Measurements from ENCODE around the gene GPRC5D. TPM values are rescaled to one million over a fixed set of nuclear protein-coding genes. Genes with fewer than 3 reads are reported as not detected.
A peak's percentile ranks its signal among the peaks of the same experiment; 100 is the strongest.

GPRC5D gene
- total and polyA plus RNA-seq, 2 donors (not counting 1 experiment from before 2014, with no cell fraction given): 0.35 TPM; not detected in 1

- no peak for DNase-seq (ENCODE audit: low read depth in 2 of 2)
- no peaks in the 10 kb centered on the region for H3K27me3 ChIP-seq (ENCODE audit: control insufficient read depth, insufficient read depth, low read length)
- no peaks in the 10 kb centered on the region for H3K9me3 ChIP-seq (ENCODE audit: control insufficient read depth, insufficient read depth, low read depth, low read length)
- H2AFZ ChIP-seq (ENCODE audit: low read length): no peak overlapping the region
- no peak overlapping the region for H3K9ac ChIP-seq (ENCODE audit: insufficient read depth, low read length)
- H3K36me3 ChIP-seq (ENCODE audit: control insufficient read depth, insufficient read depth, low read length): no peaks in the 10 kb centered on the region
- no peak overlapping the region for H3K27ac ChIP-seq (ENCODE audit: insufficient read depth, low read length)
- TF ChIP-seq EZH2 (IDR thresholded peaks at IDR 0.05; ENCODE audit: low read length, missing control alignments) (no peak), CTCF (conservative IDR thresholded peaks at IDR 0.05 in 1 of 2, IDR thresholded peaks at IDR 0.05 in 1 of 2; ENCODE audit: low read depth in 1 of 2, low read length in 2 of 2) (no peak)
- H3K79me2 ChIP-seq (ENCODE audit: control insufficient read depth, insufficient read depth, low read length): no peaks in the 10 kb centered on the region
- H3K4me3 ChIP-seq (replicated peaks in 1 of 4; ENCODE audit: control extremely low read depth in 1 of 4, insufficient read depth in 1 of 4, low read depth in 3 of 4, low read length in 4 of 4): no peak overlapping the region
- H3K4me1 ChIP-seq (ENCODE audit: control insufficient read depth, extremely low read depth, insufficient read depth, low read length): peaks cover 3% of the 10 kb centered on the region
- no peak overlapping the region for H3K4me2 ChIP-seq (ENCODE audit: extremely low read depth, insufficient read depth, low read length)
- no peaks in the 10 kb centered on the region for H4K20me1 ChIP-seq (ENCODE audit: control insufficient read depth, extremely low read depth, insufficient read depth, low read length)
Observed at GRCh38 chr12:12939888-12940287, 12.1 kb downstream of the GPRC5D start.

GRCh38 chr12:12938541-12938940, 13.4 kb downstream of the GPRC5D start:
- Histone ChIP-seq H3K36me3 (ENCODE audit: control insufficient read depth, insufficient read depth, low read length) (no peaks in the 10 kb centered on the region), H3K9ac (ENCODE audit: insufficient read depth, low read length) (no peak overlapping the region), H3K4me1 (ENCODE audit: control insufficient read depth, extremely low read depth, insufficient read depth, low read length) (peaks cover 2% of the 10 kb centered on the region), H3K4me2 (ENCODE audit: extremely low read depth, insufficient read depth, low read length) (no peak overlapping the region), H3K9me3 (ENCODE audit: control insufficient read depth, insufficient read depth, low read depth, low read length) (no peaks in the 10 kb centered on the region), H3K27ac (ENCODE audit: insufficient read depth, low read length) (no peak overlapping the region), H3K79me2 (ENCODE audit: control insufficient read depth, insufficient read depth, low read length) (no peaks in the 10 kb centered on the region), H2AFZ (ENCODE audit: low read length) (no peak overlapping the region), H3K27me3 (ENCODE audit: control insufficient read depth, insufficient read depth, low read length) (no peaks in the 10 kb centered on the region), H3K4me3 (replicated peaks in 1 of 4; ENCODE audit: control extremely low read depth in 1 of 4, insufficient read depth in 1 of 4, low read depth in 3 of 4, low read length in 4 of 4) (no peak overlapping the region), H4K20me1 (ENCODE audit: control insufficient read depth, extremely low read depth, insufficient read depth, low read length) (no peaks in the 10 kb centered on the region)
- peak in 1 of 2 donors; percentile 17 for DNase-seq (ENCODE audit: low read depth in 2 of 2)
- TF ChIP-seq CTCF (conservative IDR thresholded peaks at IDR 0.05 in 1 of 2, IDR thresholded peaks at IDR 0.05 in 1 of 2; ENCODE audit: low read depth in 1 of 2, low read length in 2 of 2) (no peak), EZH2 (IDR thresholded peaks at IDR 0.05; ENCODE audit: low read length, missing control alignments) (no peak)

GRCh38 chr12:12936983-12937491, 14.9 kb downstream of the GPRC5D start:
- no peaks in the 10 kb centered on the region for H3K36me3 ChIP-seq (ENCODE audit: control insufficient read depth, insufficient read depth, low read length)
- H3K27ac ChIP-seq (ENCODE audit: insufficient read depth, low read length): no peak overlapping the region
- H4K20me1 ChIP-seq (ENCODE audit: control insufficient read depth, extremely low read depth, insufficient read depth, low read length): no peaks in the 10 kb centered on the region
- H2AFZ ChIP-seq (ENCODE audit: low read length): no peak overlapping the region
- H3K4me2 ChIP-seq (ENCODE audit: extremely low read depth, insufficient read depth, low read length): no peak overlapping the region
- no peaks in the 10 kb centered on the region for H3K9me3 ChIP-seq (ENCODE audit: control insufficient read depth, insufficient read depth, low read depth, low read length)
- no peak overlapping the region for H3K9ac ChIP-seq (ENCODE audit: insufficient read depth, low read length)
- H3K79me2 ChIP-seq (ENCODE audit: control insufficient read depth, insufficient read depth, low read length): no peaks in the 10 kb centered on the region
- H3K4me1 ChIP-seq (ENCODE audit: control insufficient read depth, extremely low read depth, insufficient read depth, low read length): no peaks in the 10 kb centered on the region
- H3K4me3 ChIP-seq (replicated peaks in 1 of 4; ENCODE audit: control extremely low read depth in 1 of 4, insufficient read depth in 1 of 4, low read depth in 3 of 4, low read length in 4 of 4): no peak overlapping the region
- no peak for TF ChIP-seq EZH2 (IDR thresholded peaks at IDR 0.05; ENCODE audit: low read length, missing control alignments)
- no peaks in the 10 kb centered on the region for H3K27me3 ChIP-seq (ENCODE audit: control insufficient read depth, insufficient read depth, low read length)
- DNase-seq (ENCODE audit: low read depth in 2 of 2): no peak

All from fibroblast of lung (primary cell).